ENCODE data around the gene ABTB2.
"Not testable (repeated sequence)": the region's sequence is repeated elsewhere in the genome, so short reads cannot be mapped to it uniquely, and the experiment has no call there.

Gene ABTB2

GRCh38 chr11:34182921-34183685, 174.7 kb downstream of the ABTB2 start:
- DNase-seq = no peak

- DNase-seq = no peak
Observed at GRCh38 chr11:34182425-34182824, 175.4 kb downstream of the ABTB2 start.

DNA sequence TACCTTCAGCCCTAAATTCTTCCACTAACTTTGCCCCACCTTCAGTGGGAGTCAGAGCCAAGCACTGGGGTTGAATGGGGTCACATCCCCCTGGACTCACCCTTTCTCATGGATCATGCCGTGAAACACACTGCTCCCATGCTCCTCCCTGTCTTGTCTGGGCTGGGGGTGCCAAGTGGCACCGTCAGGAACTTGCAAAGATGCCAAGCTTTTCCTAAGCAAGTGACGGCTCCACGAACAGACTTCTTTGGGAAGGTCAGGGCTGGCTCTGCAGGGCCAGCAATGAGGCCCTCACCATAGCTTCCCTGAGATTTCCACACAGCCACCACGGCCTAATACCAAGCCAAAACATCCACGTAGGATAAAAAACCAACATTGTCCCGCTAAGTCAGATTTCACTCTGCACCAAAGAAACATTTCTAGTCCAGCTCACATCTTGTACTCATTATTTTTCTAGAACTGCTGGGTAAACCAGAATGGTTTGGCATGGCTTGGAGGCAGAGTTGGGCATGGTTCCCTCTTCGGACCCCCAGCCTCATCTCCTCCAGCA, 175.9 kb downstream of the ABTB2 start:
- no peak for DNase-seq

GRCh38 chr11:34181251-34181650, 176.6 kb downstream of the ABTB2 start:
- no peak for DNase-seq

DNA sequence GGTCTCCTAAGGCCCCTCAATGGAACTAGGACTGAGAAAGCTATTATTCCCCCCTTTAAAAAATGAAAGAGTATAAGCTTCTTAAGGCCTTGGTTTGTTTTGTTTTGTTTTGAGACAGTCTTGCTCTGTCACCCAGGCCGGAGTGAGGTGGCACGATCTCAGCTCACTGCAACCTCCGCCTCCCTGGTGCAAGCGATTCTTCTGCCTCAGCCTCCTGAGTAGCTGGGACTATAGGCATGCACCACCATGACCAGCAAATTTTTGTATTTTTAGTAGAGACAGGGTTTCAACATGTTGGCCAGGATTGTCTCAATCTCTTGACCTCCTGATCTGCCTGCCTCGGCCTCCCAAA, 177.0 kb downstream of the ABTB2 start:
- not testable (repeated sequence) for DNase-seq

DNA sequence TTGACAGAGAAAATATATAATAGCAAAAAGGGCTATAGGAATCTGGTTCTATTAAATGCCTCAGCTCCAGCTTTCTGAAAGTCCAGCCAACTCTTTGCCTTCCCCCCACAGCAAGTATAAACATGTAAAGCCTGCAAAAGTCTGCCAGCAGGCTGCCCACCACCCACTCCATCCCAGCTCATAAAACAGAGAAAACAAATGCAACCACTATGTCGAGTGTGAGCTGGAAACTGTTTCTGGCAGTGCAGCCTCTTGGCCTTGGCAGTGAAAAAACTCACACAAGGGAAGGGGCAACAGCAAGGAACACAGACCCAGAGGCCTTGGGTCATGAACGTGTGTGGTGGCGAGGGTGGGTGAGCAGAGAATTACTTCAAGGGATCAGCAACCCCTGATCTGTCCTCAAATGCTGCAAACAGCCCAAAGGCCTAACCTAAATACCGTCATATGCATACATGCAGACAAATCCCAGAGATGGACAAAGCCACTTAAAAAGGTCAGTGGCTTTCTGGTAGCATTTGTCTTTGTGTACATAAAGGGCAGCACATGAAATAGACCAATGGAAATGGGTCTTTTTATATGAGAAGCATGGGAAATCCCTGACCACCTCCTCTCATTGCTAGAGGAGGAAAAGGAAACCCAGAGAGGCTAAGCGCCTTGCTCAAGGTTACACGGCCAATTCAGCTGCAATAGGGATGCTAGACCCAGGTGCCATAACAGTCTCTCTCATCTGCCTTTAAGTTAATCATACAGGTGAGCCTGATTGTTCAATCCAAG, 177.6 kb downstream of the ABTB2 start:
- no peak for DNase-seq

GRCh38 chr11:34179026-34179675, 178.7 kb downstream of the ABTB2 start:
- no peak for DNase-seq

DNA sequence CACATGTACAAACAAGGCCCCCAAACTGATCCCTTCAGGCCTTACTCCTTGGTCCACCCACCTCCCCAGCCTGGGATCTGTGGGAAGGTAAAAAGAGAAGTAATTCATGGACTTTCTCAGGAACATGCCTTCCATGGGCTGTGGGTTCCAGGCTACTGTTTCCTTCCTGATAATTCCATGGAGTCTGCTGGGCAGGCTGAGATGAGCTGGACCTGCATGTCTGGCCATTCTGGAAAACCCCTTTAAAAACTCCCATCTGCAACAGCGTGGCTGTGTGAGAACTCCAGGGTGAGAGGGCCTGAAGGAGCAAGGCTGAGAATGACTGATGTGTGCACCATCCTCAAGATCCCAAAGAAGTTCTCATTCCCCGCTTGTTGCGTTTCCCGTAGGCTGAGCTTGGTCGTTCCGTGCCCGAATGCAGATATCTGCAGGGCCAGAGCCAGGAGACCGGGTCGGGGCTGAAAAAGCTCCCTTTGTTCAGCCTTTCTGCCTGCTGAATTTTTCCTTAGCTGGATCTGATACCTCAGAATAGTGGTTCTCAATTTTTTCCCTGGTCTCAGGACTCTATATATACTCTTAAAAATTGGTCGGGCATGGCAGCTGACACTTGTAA, 179.5 kb downstream of the ABTB2 start:
- peak in 1 of 2 donors; percentile 20 for DNase-seq

DNA sequence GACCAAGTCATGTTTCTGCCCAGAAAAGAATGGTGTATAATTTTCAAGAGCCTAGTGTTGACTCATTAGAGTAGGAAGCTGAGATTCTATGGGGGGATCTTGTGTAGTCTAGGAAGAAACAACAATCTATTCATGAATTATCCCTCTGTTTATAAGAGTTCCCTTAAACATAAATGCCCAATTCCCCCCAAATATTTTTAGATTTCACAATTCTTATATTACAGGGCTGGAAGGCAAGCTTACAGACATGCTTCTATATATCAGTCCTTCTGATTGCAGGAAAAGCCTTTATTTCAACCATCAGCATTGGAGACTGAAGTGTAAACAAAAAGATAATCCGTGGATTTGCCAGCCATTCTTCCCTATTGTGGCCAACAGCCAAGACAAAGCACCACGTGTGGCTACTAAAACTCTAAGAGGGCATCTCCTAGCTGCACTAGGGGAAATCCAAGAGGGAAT, 181.0 kb downstream of the ABTB2 start:
- DNase-seq = no peak

DNA sequence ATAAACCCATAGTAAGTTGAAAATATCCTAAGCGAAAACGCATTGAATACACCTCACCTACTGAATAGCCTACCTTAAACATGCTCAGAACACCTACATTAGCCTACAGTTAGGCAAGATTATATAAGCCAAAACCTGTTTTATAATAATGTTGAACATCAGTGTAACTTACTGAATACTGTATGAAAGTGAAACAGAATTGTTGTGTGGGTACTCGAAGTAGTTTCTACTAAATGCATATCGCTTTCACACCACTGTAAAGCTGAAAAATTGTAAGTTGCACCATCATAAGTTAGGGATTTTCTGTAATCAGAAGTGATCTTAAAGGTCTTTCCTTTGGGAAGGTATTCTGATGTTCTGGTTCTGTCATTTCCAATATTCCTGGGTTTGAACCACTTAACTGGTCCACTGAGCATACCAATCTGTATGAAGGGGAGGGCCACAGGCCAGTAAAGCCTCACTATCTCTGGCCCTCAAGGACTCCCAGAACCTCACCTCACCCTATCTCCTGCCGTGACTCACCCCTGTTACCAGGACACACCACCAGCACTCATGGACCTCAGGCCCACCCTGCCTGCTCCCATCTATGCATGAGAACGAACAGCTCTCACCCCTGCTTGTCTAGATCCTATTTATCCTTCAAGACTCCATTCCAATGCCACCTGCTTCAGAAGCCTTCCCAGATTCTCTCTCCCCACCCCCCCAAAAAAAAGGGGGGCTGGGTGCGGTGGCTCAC, 182.4 kb downstream of the ABTB2 start:
- no peak for DNase-seq

- DNase-seq = peak; percentile 73 to 74
Observed at GRCh38 chr11:34174412-34175041, 183.3 kb downstream of the ABTB2 start.

DNA sequence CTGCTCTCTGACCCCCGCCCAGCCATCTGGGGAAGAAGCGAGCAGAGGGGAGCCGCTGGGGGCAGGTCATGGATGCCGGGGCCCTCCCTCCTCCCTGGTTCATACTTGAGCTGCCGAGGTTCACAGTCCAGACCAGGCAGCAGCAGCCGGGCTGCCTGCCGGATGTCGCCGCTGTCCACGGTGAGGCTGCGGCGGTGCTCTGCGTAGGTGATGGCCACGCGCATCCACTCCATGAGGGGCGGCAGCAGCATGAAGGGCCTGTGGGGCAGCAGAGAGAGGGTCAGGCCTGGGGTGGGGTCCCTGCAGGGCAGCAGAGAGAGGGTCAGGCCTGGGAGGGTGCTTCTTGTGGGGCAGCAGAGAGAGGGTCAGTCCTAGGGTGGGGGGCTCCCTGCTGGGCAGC, 184.8 kb downstream of the ABTB2 start:
- no peak for DNase-seq

DNA sequence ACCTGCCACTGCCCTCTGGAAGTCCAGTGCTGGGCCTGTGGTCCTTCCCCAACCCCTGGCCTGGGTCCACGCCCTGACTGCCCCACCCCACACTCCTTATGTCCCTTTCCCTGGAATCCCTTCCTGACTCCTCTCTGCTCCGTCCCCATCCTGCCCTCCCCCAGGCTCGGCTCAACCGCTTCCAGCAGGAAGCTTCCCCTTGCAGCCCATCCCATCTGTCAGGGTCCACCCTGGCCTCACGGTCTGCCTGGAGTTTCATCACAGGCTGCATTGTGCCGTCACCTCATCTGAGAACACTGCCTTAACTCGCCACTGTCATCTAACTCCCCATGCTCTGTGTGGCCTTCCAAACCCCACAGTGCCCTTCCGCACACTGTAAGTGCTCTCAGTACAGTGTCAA, 188.1 kb downstream of the ABTB2 start:
- no peak for DNase-seq

- no peak for DNase-seq
Observed at GRCh38 chr11:34168642-34169420, 189.0 kb downstream of the ABTB2 start.

DNA sequence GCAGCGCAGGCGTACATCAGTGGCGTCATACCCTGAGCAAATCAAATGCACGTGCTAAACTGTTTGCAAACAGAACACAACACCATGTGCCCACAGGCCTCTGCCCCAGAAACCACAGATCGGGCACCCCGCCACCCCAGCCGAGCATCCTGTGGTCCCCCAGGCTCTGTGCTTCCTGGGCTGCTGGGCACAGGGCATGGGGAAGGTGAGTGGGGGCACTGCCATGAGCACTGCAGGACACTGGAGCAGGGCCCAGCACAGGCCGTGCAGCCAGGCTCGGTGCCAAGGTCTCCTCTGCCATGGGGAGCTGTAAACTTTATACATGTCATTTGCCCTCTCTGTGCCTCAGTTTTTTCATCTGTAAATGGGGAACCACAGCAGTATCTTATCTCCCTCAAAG, 189.8 kb downstream of the ABTB2 start:
- DNase-seq = no peak

DNA sequence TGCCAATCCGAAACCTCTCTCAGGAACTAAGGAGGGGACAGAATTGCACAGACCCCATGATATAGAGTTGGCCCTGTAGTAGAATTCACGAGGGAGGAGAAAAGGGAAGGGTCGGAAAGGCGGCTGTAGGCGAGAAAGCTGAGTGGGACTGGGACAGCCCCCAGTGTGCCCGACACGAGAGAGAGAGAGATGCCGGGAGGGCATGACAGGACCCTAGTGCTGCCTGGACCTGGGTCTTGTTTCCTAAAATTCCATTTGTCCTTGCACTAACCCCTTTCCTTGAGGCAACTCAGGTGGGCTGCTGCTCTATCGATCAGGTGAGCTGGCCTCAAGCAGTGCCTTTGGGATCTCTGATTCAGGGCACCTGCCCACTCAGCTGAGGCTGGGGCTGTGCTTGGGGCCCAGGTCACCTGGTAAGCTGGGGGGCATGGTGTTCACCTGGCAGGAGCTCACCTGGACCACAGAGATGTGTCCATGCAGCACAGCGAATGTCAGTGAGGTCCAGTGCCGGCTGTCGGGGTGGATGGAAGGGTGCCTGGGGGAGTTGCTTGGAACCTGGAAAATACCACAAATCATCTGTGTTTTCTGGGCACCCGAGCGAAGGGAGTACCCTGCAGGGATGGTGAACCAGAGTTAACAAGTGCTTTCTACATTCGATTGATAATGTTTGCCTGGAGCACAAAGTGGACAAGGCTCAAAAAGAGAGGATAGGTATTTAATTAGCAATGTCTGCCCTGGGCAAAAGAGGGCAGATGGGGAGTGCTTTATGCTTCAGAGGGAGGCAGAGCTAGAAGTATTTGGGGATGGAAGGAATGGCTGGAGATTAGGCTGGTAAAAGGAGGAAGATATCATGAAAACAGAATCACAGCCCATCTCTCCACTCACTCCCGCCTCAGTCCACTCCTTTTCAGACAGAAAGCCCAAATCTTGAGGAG, 190.7 kb downstream of the ABTB2 start:
- no peak for DNase-seq

DNA sequence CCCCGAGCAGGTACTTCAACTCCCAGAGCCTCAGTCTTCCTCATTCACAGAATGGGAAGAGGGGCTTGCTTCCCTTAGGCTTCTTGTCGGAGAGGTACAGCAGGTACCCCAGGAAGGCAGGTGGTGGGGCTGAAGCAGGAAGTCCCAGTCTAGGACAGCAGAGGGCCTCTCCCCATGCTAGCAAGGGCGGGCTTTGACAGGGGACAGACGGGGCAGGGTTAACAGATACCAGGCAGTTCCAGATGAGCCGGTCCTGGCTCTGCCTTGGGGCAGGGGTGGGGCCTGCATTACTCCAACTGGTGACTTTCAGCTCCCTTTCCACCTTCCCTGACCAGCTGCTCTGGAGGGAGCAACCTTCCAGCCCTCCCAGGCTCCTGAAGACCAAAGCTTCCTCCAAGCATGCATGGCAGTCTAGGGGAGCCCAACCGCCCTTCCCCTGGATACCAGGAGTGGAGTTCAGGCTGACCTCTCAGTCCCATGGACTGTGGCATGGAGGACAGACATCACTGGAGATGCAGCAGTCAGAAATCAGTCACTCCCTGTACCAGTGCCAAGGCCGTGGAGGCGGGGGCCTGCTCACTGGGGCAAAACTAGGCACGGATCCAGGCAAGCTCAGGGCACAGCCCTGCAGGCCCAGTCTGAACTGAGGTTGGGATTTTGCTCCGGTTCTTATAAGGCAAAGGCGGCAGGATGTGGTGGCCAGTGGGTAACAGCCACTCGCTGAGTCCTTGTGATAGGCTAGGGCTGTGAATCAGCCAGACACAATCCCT, 191.8 kb downstream of the ABTB2 start:
- no peak for DNase-seq

DNA sequence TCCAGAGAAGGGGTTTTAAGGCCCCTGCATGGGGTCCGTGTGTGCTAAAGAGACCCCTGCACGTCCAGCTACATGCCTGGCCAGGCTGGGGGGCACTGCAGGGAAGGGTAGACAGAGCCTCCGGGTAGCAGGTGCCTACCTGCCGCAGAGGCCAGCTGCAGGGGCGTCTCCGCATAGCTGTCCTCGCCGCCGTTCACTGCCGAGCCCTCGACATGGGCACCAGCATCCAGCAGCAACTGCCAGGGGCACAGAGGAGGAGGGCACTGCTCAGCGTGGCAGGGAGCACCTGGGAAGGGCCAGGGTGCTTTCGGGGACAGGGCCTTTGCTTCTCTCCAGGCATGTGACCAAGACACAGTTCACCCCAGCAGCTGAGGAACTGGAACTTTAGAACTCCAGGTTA, 192.7 kb downstream of the ABTB2 start:
- no peak for DNase-seq

- DNase-seq = no peak
Observed at GRCh38 chr11:34162856-34163255, 195.0 kb downstream of the ABTB2 start.

Data from hippocampal formation (tissue), 2 donors.